HUES64 (cell line): ENCODE data around the gene ACOT13.
"Not testable (repeated sequence)": the region's sequence is repeated elsewhere in the genome, so short reads cannot be mapped to it uniquely, and the experiment has no call there.

Experiments
- H3K27ac ChIP-seq: 2 replicates; pipeline ENCODE4 v1.7.0; 2013; ENCODE audit warnings: low read depth, low read length, inconsistent platforms
- H3K27me3 ChIP-seq: 2 replicates; pipeline ENCODE4 v1.6.1; 2013; ENCODE audit warnings: mild to moderate bottlenecking, low read length; ENCODE audit not compliant: insufficient read depth
- H3K36me3 ChIP-seq: 2 replicates; pipeline ENCODE4 v1.6.1; 2013; ENCODE audit warnings: mild to moderate bottlenecking, low read length; ENCODE audit not compliant: insufficient read depth
- H3K4me1 ChIP-seq: 2 replicates; pipeline ENCODE4 v1.6.1; 2013; ENCODE audit warnings: mild to moderate bottlenecking, low read length, moderate library complexity; ENCODE audit not compliant: insufficient read depth
- H3K4me3 ChIP-seq: 2 replicates; pipeline ENCODE4 v1.5.1; 2013; ENCODE audit warnings: mild to moderate bottlenecking, low read length, moderate library complexity
- H3K9ac ChIP-seq: 2 replicates; pipeline ENCODE4 v1.6.1; 2013; ENCODE audit warnings: mild to moderate bottlenecking, low read depth, low read length
- H3K9me3 ChIP-seq: 2 replicates; pipeline ENCODE4 v1.6.1; 2013; ENCODE audit warnings: low read depth, low read length; ENCODE audit not compliant: insufficient read depth
- WGBS: fragments of 150-250, 120-280 bp; methylation state at CpG from one replicate; pipeline ENCODE4 v1.1.7; 2013; ENCODE audit warnings: missing lambda C conversion rate; 5-methylcytosine and 5-hydroxymethylcytosine counted together

Gene ACOT13

GRCh38 chr6:24692848-24693592 is 26.1 kb downstream of the ACOT13 start:
- WGBS = 92% methylated on average over 2 of the region's 2 CpGs
- H3K27me3 ChIP-seq = no peaks in the 10 kb centered on the region
- H3K9ac ChIP-seq = no peak overlapping the region
- H3K36me3 ChIP-seq = peaks cover 4% of the 10 kb centered on the region
- H3K4me1 ChIP-seq = peaks cover 5% of the 10 kb centered on the region; the same call in 1 of the 2 replicates
- no peak overlapping the region for H3K4me3 ChIP-seq
- no peak overlapping the region for H3K27ac ChIP-seq
- no peaks in the 10 kb centered on the region for H3K9me3 ChIP-seq

- peaks cover 5% of the 10 kb centered on the region; the same call in 1 of the 2 replicates for H3K4me1 ChIP-seq
- H3K9me3 ChIP-seq = no peaks in the 10 kb centered on the region
- H3K4me3 ChIP-seq = no peak overlapping the region
- 100% methylated on average over 1 of the region's 1 CpG for WGBS
- no peaks in the 10 kb centered on the region for H3K27me3 ChIP-seq
- H3K27ac ChIP-seq = no peak overlapping the region
- H3K36me3 ChIP-seq = peaks cover 14% of the 10 kb centered on the region
- H3K9ac ChIP-seq = no peak overlapping the region
Observed at GRCh38 chr6:24694198-24694597, 27.3 kb downstream of the ACOT13 start.

DNA sequence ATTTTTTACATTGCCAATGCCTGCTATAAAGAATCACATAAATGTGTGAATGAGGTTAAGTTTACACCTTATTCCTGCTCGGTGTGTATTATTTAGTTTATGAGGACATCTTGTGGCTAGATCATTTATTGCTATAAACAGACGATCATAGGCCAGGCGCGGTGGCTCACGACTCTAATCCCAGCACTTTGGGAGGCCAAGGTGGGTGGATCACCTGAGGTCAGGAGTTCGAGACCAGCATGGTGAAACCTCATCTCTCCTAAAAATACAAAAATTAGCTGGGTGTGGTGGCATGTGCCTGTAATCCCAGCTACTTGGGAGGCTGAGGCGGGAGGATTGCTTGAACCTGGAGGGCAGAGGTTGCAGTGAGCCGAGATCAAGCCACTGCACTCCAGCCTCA is 28.8 kb downstream of the ACOT13 start:
- peaks cover 23% of the 10 kb centered on the region for H3K36me3 ChIP-seq
- not testable (repeated sequence) for H3K4me3 ChIP-seq, H3K9me3 ChIP-seq, H3K27ac ChIP-seq, H3K4me1 ChIP-seq, H3K9ac ChIP-seq, H3K27me3 ChIP-seq
- WGBS = 71% methylated on average over 8 of the region's 8 CpGs

DNA sequence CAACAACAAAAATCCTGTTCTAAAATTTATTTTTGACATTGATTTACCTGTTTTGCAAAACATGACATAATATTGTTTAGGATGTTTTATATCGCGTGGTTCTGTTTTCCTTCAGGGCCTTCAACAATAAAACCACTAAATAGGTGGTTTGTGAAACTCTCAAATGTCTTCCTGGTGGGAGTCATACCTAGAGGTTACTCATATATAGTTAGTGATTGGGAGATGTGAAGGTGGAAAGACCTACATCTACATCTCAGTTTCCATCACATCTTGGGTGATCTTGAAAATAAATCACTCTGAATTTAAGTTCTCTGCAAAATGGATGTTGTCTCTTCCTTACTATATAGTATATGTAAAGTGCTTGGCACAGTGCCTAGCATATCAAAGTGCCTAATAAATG is 29.2 kb downstream of the ACOT13 start:
- H3K27ac ChIP-seq = no peak overlapping the region
- peaks cover 27% of the 10 kb centered on the region for H3K36me3 ChIP-seq
- no peak overlapping the region for H3K9ac ChIP-seq
- H3K4me1 ChIP-seq = no peaks in the 10 kb centered on the region
- WGBS = no CpG with 5 or more reads among the region's 2 CpGs
- no peaks in the 10 kb centered on the region for H3K27me3 ChIP-seq
- H3K4me3 ChIP-seq = no peak overlapping the region
- no peaks in the 10 kb centered on the region for H3K9me3 ChIP-seq

DNA sequence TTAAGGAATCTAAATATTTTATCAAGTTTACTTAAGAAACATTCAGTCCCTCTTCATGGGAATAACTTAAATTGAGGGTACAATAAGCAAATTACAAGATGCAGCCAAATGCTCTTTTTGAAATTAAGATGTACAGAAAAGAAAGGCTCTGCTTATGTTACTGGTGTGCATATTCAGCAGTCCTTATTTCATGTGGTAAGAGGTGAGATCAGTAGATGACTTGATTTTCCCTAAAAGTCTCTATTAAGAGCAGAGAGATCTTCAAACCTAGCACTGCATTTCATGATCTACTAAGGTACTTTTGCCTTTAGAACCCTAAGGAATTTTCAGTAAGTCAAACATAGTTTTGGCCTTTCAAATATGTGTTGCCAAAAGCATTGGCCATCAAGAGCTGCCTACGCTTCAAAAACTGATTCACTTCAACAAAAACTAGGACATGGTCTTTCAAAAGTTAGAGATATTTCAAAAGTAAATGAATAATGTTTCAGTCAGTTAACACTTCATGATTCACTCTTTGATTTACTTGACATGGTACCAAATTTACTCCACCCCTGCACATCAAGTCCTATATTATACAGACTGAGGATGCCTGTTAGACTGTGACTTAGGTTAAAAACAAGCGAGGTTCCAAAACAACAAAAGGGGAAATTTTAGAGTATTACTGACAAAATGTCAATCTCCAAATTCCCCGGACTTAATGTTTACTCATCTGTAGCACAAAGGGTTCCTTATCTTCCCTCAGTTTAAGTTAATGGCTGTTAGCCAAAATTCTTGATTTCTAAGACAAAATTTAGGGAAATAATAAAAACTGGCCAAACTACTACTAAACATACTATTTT is 32.9 kb downstream of the ACOT13 start:
- peaks cover 62% of the 10 kb centered on the region for H3K36me3 ChIP-seq
- no peak overlapping the region for H3K4me3 ChIP-seq
- H3K27ac ChIP-seq = no peak overlapping the region
- H3K9me3 ChIP-seq = no peaks in the 10 kb centered on the region
- no peaks in the 10 kb centered on the region for H3K4me1 ChIP-seq
- WGBS = 100% methylated on average over 3 of the region's 3 CpGs
- H3K27me3 ChIP-seq = no peaks in the 10 kb centered on the region
- no peak overlapping the region for H3K9ac ChIP-seq

- H3K9ac ChIP-seq = no peak overlapping the region
- no peaks in the 10 kb centered on the region for H3K27me3 ChIP-seq
- H3K4me1 ChIP-seq = no peaks in the 10 kb centered on the region
- 95% methylated on average over 4 of the region's 4 CpGs for WGBS
- H3K9me3 ChIP-seq = no peaks in the 10 kb centered on the region
- H3K27ac ChIP-seq = no peak overlapping the region
- H3K4me3 ChIP-seq = no peak overlapping the region
- peaks cover 91% of the 10 kb centered on the region for H3K36me3 ChIP-seq
Observed at GRCh38 chr6:24702720-24703282, 35.9 kb downstream of the ACOT13 start.

DNA sequence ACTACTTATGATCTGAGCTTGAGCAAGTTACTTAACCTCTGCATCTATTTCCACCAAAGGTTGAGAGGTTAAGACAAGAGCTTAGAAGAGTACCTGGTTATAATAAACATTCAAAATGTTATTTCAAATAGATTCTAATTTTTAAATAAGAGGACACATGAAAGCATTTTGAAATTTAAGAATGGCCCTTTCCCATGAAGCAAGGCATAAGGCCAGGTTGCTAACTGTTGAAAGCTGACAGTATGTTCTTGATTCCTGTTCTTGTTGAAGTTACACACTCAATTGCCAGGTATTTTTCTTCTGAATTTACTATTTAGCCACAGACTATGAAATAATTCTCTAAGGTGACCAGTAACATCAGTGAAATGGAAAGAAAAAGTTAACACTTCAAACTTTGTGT is 37.6 kb downstream of the ACOT13 start:
- H3K4me1 ChIP-seq = no peaks in the 10 kb centered on the region

DNA sequence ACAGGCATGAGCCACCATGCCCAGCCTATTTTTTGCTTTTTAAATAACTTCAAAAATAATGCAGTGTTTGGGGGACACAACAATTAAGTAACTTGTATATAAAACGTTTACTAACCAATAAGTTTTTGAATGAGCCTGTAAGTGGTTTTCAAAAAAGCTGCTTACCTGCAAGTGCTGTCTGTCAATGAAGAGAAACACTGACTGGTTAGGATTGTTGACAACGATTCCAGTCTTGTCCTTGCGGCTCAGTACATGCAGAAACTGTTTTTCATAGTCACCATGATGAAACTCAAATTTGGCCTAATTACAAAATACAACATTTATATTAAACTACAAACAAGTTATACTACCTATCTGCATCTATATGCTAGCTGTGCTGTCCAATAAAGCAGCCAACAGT is 41.7 kb downstream of the ACOT13 start:
- Histone ChIP-seq H3K36me3 (peaks cover 100% of the 10 kb centered on the region), H3K4me1 (no peaks in the 10 kb centered on the region), H3K4me3 (no peak overlapping the region), H3K27me3 (no peaks in the 10 kb centered on the region), H3K9ac (no peak overlapping the region), H3K27ac (no peak overlapping the region), H3K9me3 (no peaks in the 10 kb centered on the region)
- WGBS = 92% methylated on average over 3 of the region's 3 CpGs

More for the DNA sequence above, 37.6 kb downstream of the ACOT13 start:
- H3K9ac ChIP-seq = no peak overlapping the region
- H3K27me3 ChIP-seq = no peaks in the 10 kb centered on the region
- H3K9me3 ChIP-seq = no peaks in the 10 kb centered on the region
- H3K27ac ChIP-seq = no peak overlapping the region
- peaks cover 93% of the 10 kb centered on the region for H3K36me3 ChIP-seq
- H3K4me3 ChIP-seq = no peak overlapping the region

GRCh38 chr6:24709014-24709711 is 42.3 kb downstream of the ACOT13 start:
- 91% methylated on average over 2 of the region's 4 CpGs for WGBS
- Histone ChIP-seq H3K27me3 (no peaks in the 10 kb centered on the region), H3K9ac (no peak overlapping the region), H3K4me1 (no peaks in the 10 kb centered on the region), H3K4me3 (no peak overlapping the region), H3K9me3 (no peaks in the 10 kb centered on the region), H3K36me3 (peaks cover 100% of the 10 kb centered on the region), H3K27ac (no peak overlapping the region)

DNA sequence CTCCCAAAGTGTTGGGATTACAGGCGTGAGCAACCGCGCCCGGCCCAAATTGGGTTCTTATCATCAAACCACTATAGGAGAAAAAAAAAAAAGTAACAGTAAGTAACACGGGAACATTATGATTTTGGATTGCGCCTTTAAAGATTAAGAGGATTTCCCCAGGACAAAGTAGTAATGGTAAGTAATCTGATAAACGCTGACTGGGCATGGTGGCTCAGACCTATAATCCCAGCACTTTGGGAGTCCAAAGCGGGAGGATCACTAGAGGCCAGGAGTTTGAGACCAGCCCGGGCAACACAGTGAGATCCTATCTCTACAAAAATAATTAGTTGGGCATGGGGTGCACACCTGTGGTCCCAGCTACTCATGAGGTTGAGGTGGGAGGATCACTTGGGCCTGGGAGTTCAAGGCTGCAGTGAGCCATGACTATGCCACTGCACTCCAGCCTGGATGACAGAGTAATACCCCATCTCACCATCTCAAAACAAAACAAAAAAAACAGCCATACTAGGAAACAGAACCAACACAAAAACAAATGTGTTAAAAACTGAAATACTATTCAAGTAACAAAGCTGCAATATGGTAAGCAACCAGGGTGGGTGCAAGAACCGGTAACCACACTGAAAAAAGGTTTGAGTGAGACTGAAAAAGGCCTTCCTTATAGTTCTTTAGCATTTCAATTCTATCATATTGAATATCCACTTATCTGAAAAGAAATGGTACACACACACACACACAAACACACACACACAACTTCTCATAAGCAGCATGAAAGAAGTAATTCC is 43.8 kb downstream of the ACOT13 start:
- WGBS = 96% methylated on average over 6 of the region's 10 CpGs
- Histone ChIP-seq H3K36me3 (peaks cover 100% of the 10 kb centered on the region), H3K27me3 (no peaks in the 10 kb centered on the region), H3K27ac (no peak overlapping the region), H3K9me3 (no peaks in the 10 kb centered on the region), H3K4me1 (no peaks in the 10 kb centered on the region), H3K9ac (no peak overlapping the region), H3K4me3 (no peak overlapping the region)
